AG04450 (cell line): Measurements from ENCODE around the gene LCE2C. TPM values are rescaled to one million over a fixed set of nuclear protein-coding genes. Genes with fewer than 3 reads are reported as not detected.
A peak's percentile ranks its signal among the peaks of the same experiment; 100 is the strongest.

ENCODE experiments used
- CTCF ChIA-PET: fragments of 300-600, 350-600 bp; formaldehyde crosslinking; extraction: SDS; loops from one replicate; lab custom pipeline; 2022; ENCODE audit warnings: antibody characterized with exemption, inconsistent platforms; lab: Charles Lee
- POLR2A ChIA-PET: fragments of 350-600 bp; formaldehyde crosslinking; extraction: SDS; loops from one replicate; lab custom pipeline; 2021; ENCODE audit warnings: antibody characterized with exemption, inconsistent platforms; lab: Yijun Ruan, JAX
- DNase-seq: peaks from one replicate; pipeline ENCODE4 v3.0.0-alpha.2; 2011; ENCODE audit warnings: low read depth, low spot score
- H3K27ac ChIP-seq: one replicate; pipeline ENCODE4 v1.5.1; 2012; ENCODE audit warnings: low read depth, low read length, control low read depth
- H3K27me3 ChIP-seq: one replicate; pipeline ENCODE4 v1.6.0; 2012; ENCODE audit warnings: low read length; ENCODE audit not compliant: control insufficient read depth, insufficient read depth
- H3K4me3 ChIP-seq: 2 replicates; pipeline ENCODE4 v1.5.1; 2011; ENCODE audit warnings: mild to moderate bottlenecking, low read depth, low read length, control low read depth
- H3K9me3 ChIP-seq: 2 replicates; pipeline ENCODE4 v1.5.1; 2012; ENCODE audit warnings: low read length; ENCODE audit not compliant: control insufficient read depth, insufficient read depth
- polyA plus RNA-seq: library from polyadenylated mRNA; depleted of rRNA; stranded (reverse); fragments of >200 nt; gene quantifications from 2 replicates; pipeline ENCODE4 v1.2.3, GENCODE V29; 2011
- TF ChIP-seq, protein P1 (sequence below): IDR thresholded peaks from 2 replicates; pipeline ENCODE4 v1.5.1; 2011; ENCODE audit warnings: low read depth, low read length, control low read depth, inconsistent platforms

The LCE2C gene
- polyA plus RNA-seq, 1 experiment, result not detected

- no peak overlapping the region for H3K27ac ChIP-seq
- peaks cover 10% of the 10 kb centered on the region for H3K9me3 ChIP-seq
- no peaks in the 10 kb centered on the region for H3K27me3 ChIP-seq
- DNase-seq, result no peak
- TF ChIP-seq, protein P1, sequence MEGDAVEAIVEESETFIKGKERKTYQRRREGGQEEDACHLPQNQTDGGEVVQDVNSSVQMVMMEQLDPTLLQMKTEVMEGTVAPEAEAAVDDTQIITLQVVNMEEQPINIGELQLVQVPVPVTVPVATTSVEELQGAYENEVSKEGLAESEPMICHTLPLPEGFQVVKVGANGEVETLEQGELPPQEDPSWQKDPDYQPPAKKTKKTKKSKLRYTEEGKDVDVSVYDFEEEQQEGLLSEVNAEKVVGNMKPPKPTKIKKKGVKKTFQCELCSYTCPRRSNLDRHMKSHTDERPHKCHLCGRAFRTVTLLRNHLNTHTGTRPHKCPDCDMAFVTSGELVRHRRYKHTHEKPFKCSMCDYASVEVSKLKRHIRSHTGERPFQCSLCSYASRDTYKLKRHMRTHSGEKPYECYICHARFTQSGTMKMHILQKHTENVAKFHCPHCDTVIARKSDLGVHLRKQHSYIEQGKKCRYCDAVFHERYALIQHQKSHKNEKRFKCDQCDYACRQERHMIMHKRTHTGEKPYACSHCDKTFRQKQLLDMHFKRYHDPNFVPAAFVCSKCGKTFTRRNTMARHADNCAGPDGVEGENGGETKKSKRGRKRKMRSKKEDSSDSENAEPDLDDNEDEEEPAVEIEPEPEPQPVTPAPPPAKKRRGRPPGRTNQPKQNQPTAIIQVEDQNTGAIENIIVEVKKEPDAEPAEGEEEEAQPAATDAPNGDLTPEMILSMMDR, result no peak
- ChIA-PET CTCF (no interaction called here), POLR2A (no interaction called here)
- H3K4me3 ChIP-seq, result no peak overlapping the region
Observed at GRCh38 chr1:152645146-152645545, 29.9 kb upstream of the LCE2C start.

GRCh38 chr1:152646656-152647055 lies 28.4 kb upstream of the LCE2C start:
- ChIA-PET POLR2A (no interaction called here), CTCF (no interaction called here)
- H3K4me3 ChIP-seq, result no peak overlapping the region
- H3K9me3 ChIP-seq, result peaks cover 10% of the 10 kb centered on the region
- H3K27ac ChIP-seq, result no peak overlapping the region
- DNase-seq, result no peak
- TF ChIP-seq, protein P1, result no peak
- no peaks in the 10 kb centered on the region for H3K27me3 ChIP-seq

DNA sequence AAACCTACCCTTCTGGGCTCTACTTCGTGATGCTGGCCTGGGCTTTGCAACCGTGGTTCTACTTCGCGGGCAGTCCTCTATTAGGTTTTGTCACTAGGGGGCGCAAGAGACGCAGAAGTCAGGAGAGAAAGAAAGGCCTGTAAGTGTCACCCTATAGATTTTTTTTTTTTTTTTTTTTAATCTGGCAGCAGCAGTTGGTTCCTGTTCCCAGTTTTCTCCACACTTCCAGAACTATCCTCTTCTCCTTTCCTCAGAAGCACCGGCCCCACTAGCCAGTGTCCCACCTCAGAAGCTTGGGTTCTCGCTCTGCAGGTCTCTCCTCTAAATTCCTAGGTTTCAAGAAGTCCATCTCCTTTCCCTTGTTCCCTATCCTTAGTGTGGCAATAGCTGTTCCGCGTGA lies 21.0 kb upstream of the LCE2C start:
- no peak for DNase-seq
- POLR2A ChIA-PET, result no interaction called here
- Histone ChIP-seq H3K27ac (no peak overlapping the region), H3K27me3 (no peaks in the 10 kb centered on the region), H3K9me3 (no peaks in the 10 kb centered on the region), H3K4me3 (no peak overlapping the region)
- CTCF ChIA-PET, result interaction anchor here (0.6 to 1.2 kb wide), 7 partner anchors 9 to 588 kb away, joined by 3 to 8 read pairs (median 4); partner anchors contain the start of gene LCE2D
- TF ChIP-seq, protein P1, result peak; percentile 50

GRCh38 chr1:152656459-152656858 lies 18.6 kb upstream of the LCE2C start:
- H3K9me3 ChIP-seq, result no peaks in the 10 kb centered on the region
- POLR2A ChIA-PET, result no interaction called here
- no peak overlapping the region for H3K27ac ChIP-seq
- H3K4me3 ChIP-seq, result no peak overlapping the region
- no peaks in the 10 kb centered on the region for H3K27me3 ChIP-seq
- CTCF ChIA-PET, result no interaction called here
- DNase-seq, result no peak
- TF ChIP-seq, protein P1, result no peak

GRCh38 chr1:152657677-152658076 lies 17.4 kb upstream of the LCE2C start:
- no peaks in the 10 kb centered on the region for H3K27me3 ChIP-seq
- TF ChIP-seq, protein P1, result no peak
- ChIA-PET POLR2A (no interaction called here), CTCF (interaction anchor here (0.6 kb wide), 1 partner anchor 886 kb away, joined by 3 read pairs; no protein-coding TSS in a partner anchor)
- no peak overlapping the region for H3K4me3 ChIP-seq
- DNase-seq, result no peak
- H3K9me3 ChIP-seq, result no peaks in the 10 kb centered on the region
- no peak overlapping the region for H3K27ac ChIP-seq
